WTC11 (cell line): Measurements from ENCODE around the gene WWOX. TPM values are rescaled to one million over a fixed set of nuclear protein-coding genes. Genes with fewer than 3 reads are reported as not detected.

ENCODE experiments used
- ATAC-seq: fragments of 200-7000 bp; cut with Tn5 transposase; 2 replicates; pipeline ENCODE4 v1.10.0; 2021; ENCODE audit warnings: mild to moderate bottlenecking, moderate library complexity
- CTCF ChIA-PET: fragments of 300-600 bp; sonication (Branson Sonifier 250); formaldehyde crosslinking; loops from one replicate; lab custom pipeline; 2021; ENCODE audit warnings: antibody characterized with exemption; lab: Charles Lee
- POLR2A ChIA-PET: fragments of 350-600 bp; sonication (Branson Sonifier 250); formaldehyde crosslinking; loops from one replicate; lab custom pipeline; 2021; ENCODE audit warnings: antibody characterized with exemption; lab: Charles Lee
- DNase-seq: peaks from one replicate; pipeline ENCODE4 v3.0.0; 2021; ENCODE audit warnings: low spot score
- H3K27ac Mint-ChIP-seq: 2 replicates; pipeline ENCODE4 v1.8.0; 2021; ENCODE audit warnings: mixed read lengths
- H3K27me3 Mint-ChIP-seq: 2 replicates; pipeline ENCODE4 v1.8.0; 2021; ENCODE audit warnings: low read depth, mild to moderate bottlenecking, moderate library complexity, mixed read lengths
- H3K36me3 Mint-ChIP-seq: 2 replicates; pipeline ENCODE4 v1.8.0; 2021; ENCODE audit warnings: mixed read lengths
- H3K4me1 Mint-ChIP-seq: 2 replicates; pipeline ENCODE4 v1.8.0; 2022; ENCODE audit warnings: mixed read lengths
- H3K4me3 Mint-ChIP-seq: 2 replicates; pipeline ENCODE4 v1.8.0; 2021; ENCODE audit warnings: mild to moderate bottlenecking, moderate library complexity, mixed read lengths
- H3K9me3 Mint-ChIP-seq: 2 replicates; pipeline ENCODE4 v1.8.0; 2021; ENCODE audit warnings: mixed read lengths
- CREB1 ChIP-seq: sonication (generic); formaldehyde crosslinking; IDR thresholded peaks from 2 replicates; pipeline ENCODE4 v1.8.0; 2023; ENCODE audit warnings: mild to moderate bottlenecking, missing genetic modification reagents
- GTF2I ChIP-seq: fragments of 250-450 bp; sonication (Bioruptor Pico); conservative IDR thresholded peaks from 2 replicates; pipeline ENCODE4 v1.4.0; 2021; ENCODE audit warnings: mild to moderate bottlenecking
- HMGA2 ChIP-seq: fragments of 250-450 bp; sonication (Bioruptor Pico); IDR thresholded peaks from 2 replicates; pipeline ENCODE4 v1.4.0; 2021; ENCODE audit warnings: mild to moderate bottlenecking, moderate library complexity
- NFE2L1 ChIP-seq: sonication (generic); formaldehyde crosslinking; IDR thresholded peaks from 2 replicates; pipeline ENCODE4 v1.8.1; 2023; ENCODE audit warnings: missing genetic modification reagents
- NFYB ChIP-seq: sonication (generic); formaldehyde crosslinking; conservative IDR thresholded peaks from 2 replicates; pipeline ENCODE4 v1.8.0; 2022; ENCODE audit warnings: low read depth, missing genetic modification reagents
- RELA ChIP-seq: sonication (generic); formaldehyde crosslinking; IDR thresholded peaks from 2 replicates; pipeline ENCODE4 v1.8.1; 2022; ENCODE audit warnings: missing genetic modification reagents, mild to moderate bottlenecking, borderline replicate concordance
- SMAD3 ChIP-seq: sonication (generic); formaldehyde crosslinking; IDR thresholded peaks from 2 replicates; pipeline ENCODE4 v1.8.0; 2022; ENCODE audit warnings: missing genetic modification reagents, mild to moderate bottlenecking, borderline replicate concordance
- TP53 ChIP-seq: sonication (generic); formaldehyde crosslinking; IDR thresholded peaks from 2 replicates; pipeline ENCODE4 v1.8.1; 2023; ENCODE audit warnings: mild to moderate bottlenecking, missing genetic modification reagents
- ZNF232 ChIP-seq: sonication (generic); formaldehyde crosslinking; IDR thresholded peaks from 2 replicates; pipeline ENCODE4 v1.8.0; 2022; ENCODE audit warnings: mild to moderate bottlenecking, missing genetic modification reagents
- total RNA-seq: library from RNA; stranded (reverse); gene quantifications from 3 replicates; pipeline ENCODE4 v1.2.3, GENCODE V29; 2021
- TF ChIP-seq, protein P1 (sequence below): sonication (generic); formaldehyde crosslinking; IDR thresholded peaks from 2 replicates; pipeline ENCODE4 v1.8.1; 2022; ENCODE audit warnings: low read depth, mild to moderate bottlenecking, moderate library complexity, missing genetic modification reagents, borderline replicate concordance
- TF ChIP-seq, protein P2 (sequence below): fragments of 250-450 bp; sonication (Bioruptor Pico); IDR thresholded peaks from 2 replicates; pipeline ENCODE4 v1.9.0; 2021; ENCODE audit warnings: mild to moderate bottlenecking
- TF ChIP-seq, protein P3 (sequence below): sonication (generic); formaldehyde crosslinking; IDR thresholded peaks from 2 replicates; pipeline ENCODE4 v1.8.1; 2022; ENCODE audit warnings: mild to moderate bottlenecking, moderate library complexity, missing genetic modification reagents
- TF ChIP-seq, protein P4 (sequence below): fragments of 250-450 bp; sonication (Bioruptor Pico); IDR thresholded peaks from 2 replicates; pipeline ENCODE4 v2.1.2; 2022; ENCODE audit warnings: mild to moderate bottlenecking, moderate library complexity
- TF ChIP-seq, protein P5 (sequence below): sonication (generic); formaldehyde crosslinking; IDR thresholded peaks from 2 replicates; pipeline ENCODE4 v1.8.0; 2023; ENCODE audit warnings: missing genetic modification reagents, mild to moderate bottlenecking, borderline replicate concordance
- TF ChIP-seq, protein P6 (sequence below): sonication (generic); formaldehyde crosslinking; conservative IDR thresholded peaks from 2 replicates; pipeline ENCODE4 v1.8.1; 2023; ENCODE audit warnings: mild to moderate bottlenecking, low read depth, missing genetic modification reagents, moderate library complexity
- TF ChIP-seq, protein P7 (sequence below): sonication (generic); formaldehyde crosslinking; IDR thresholded peaks from 2 replicates; pipeline ENCODE4 v1.8.1; 2023; ENCODE audit warnings: mild to moderate bottlenecking, missing genetic modification reagents

WWOX gene
- total RNA-seq, 1 experiment from 2014 or later, result 15.7 TPM

DNA sequence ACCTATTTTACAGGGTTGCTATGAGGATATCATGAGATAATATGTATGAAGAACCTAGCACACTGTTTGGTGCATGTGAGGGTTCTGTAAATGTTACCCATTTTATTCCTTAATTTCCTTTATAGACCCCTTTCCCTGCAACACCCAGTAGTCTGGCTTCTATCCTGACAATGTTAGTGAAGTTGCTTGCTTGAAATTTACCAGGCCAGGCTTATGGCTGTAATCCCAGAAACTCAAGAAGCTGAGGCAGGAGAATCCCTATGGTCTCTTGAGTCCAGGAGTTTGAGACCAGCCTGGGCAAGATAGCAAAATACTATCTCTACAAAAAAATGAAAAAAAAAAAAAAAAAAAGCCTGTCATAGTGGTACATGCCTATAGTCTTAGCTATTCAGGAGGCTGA, 779.1 kb downstream of the WWOX start:
- POLR2A ChIA-PET, result no interaction called here
- CTCF ChIA-PET, result interaction anchor here (0.9 kb wide), 1 partner anchor 172 kb away, joined by 5 read pairs; no protein-coding TSS in a partner anchor
- Mint-ChIP-seq H3K9me3 (no peaks in the 10 kb centered on the region), H3K4me3 (no peak overlapping the region), H3K27ac (no peak overlapping the region), H3K36me3 (no peaks in the 10 kb centered on the region), H3K4me1 (peaks cover 42% of the 10 kb centered on the region), H3K27me3 (no peaks in the 10 kb centered on the region)
- DNase-seq, result no peak
- TF ChIP-seq HMGA2, result no peak
- TF ChIP-seq CREB1 (CRISPR knock-in tag), result no peak
- TF ChIP-seq, protein P1, sequence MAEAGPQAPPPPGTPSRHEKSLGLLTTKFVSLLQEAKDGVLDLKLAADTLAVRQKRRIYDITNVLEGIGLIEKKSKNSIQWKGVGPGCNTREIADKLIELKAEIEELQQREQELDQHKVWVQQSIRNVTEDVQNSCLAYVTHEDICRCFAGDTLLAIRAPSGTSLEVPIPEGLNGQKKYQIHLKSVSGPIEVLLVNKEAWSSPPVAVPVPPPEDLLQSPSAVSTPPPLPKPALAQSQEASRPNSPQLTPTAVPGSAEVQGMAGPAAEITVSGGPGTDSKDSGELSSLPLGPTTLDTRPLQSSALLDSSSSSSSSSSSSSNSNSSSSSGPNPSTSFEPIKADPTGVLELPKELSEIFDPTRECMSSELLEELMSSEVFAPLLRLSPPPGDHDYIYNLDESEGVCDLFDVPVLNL (CRISPR knock-in tag), result no peak
- no peak for ATAC-seq

DNA sequence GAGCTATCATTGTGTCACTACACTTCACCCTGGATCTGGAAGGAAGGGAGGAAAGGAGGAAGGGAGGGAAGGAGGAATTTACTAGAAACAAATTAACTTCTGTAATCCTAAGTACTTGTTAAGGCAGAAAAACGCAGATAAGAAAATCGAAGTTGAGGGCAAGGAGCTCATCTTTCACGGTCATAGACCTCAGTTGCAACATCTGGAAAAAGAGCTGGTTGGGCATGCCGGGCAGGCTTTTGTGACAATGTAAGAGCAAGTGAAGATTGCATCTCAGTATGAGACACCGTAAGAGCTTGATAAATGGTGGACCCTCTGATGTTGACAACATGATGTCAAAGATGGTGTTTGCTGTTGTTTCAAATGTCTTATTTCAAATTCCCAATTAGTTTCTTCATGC, 779.6 kb downstream of the WWOX start:
- H3K4me3 Mint-ChIP-seq, result no peak overlapping the region
- no peaks in the 10 kb centered on the region for H3K36me3 Mint-ChIP-seq
- ATAC-seq (no peak), DNase-seq (no peak)
- ChIA-PET CTCF (no interaction called here), POLR2A (no interaction called here)
- no peak overlapping the region for H3K27ac Mint-ChIP-seq
- no peaks in the 10 kb centered on the region for H3K9me3 Mint-ChIP-seq
- H3K27me3 Mint-ChIP-seq, result no peaks in the 10 kb centered on the region
- peaks cover 42% of the 10 kb centered on the region for H3K4me1 Mint-ChIP-seq
- no peak for TF ChIP-seq CREB1 (CRISPR knock-in tag)
- TF ChIP-seq GTF2I, result no peak
- no peak for TF ChIP-seq TP53 (CRISPR knock-in tag)
- TF ChIP-seq, protein P2, sequence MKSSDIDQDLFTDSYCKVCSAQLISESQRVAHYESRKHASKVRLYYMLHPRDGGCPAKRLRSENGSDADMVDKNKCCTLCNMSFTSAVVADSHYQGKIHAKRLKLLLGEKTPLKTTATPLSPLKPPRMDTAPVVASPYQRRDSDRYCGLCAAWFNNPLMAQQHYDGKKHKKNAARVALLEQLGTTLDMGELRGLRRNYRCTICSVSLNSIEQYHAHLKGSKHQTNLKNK (CRISPR knock-in tag), result no peak
- no peak for TF ChIP-seq NFE2L1 (CRISPR knock-in tag)
- TF ChIP-seq, protein P3, sequence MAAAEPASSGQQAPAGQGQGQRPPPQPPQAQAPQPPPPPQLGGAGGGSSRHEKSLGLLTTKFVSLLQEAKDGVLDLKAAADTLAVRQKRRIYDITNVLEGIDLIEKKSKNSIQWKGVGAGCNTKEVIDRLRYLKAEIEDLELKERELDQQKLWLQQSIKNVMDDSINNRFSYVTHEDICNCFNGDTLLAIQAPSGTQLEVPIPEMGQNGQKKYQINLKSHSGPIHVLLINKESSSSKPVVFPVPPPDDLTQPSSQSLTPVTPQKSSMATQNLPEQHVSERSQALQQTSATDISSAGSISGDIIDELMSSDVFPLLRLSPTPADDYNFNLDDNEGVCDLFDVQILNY (CRISPR knock-in tag), result no peak
- TF ChIP-seq, protein P4, sequence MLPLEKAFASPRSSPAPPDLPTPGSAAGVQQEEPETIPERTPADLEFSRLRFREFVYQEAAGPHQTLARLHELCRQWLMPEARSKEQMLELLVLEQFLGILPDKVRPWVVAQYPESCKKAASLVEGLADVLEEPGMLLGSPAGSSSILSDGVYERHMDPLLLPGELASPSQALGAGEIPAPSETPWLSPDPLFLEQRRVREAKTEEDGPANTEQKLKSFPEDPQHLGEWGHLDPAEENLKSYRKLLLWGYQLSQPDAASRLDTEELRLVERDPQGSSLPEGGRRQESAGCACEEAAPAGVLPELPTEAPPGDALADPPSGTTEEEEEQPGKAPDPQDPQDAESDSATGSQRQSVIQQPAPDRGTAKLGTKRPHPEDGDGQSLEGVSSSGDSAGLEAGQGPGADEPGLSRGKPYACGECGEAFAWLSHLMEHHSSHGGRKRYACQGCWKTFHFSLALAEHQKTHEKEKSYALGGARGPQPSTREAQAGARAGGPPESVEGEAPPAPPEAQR, result no peak
- no peak for TF ChIP-seq RELA
- no peak for TF ChIP-seq NFYB (CRISPR knock-in tag)
- TF ChIP-seq, protein P5, sequence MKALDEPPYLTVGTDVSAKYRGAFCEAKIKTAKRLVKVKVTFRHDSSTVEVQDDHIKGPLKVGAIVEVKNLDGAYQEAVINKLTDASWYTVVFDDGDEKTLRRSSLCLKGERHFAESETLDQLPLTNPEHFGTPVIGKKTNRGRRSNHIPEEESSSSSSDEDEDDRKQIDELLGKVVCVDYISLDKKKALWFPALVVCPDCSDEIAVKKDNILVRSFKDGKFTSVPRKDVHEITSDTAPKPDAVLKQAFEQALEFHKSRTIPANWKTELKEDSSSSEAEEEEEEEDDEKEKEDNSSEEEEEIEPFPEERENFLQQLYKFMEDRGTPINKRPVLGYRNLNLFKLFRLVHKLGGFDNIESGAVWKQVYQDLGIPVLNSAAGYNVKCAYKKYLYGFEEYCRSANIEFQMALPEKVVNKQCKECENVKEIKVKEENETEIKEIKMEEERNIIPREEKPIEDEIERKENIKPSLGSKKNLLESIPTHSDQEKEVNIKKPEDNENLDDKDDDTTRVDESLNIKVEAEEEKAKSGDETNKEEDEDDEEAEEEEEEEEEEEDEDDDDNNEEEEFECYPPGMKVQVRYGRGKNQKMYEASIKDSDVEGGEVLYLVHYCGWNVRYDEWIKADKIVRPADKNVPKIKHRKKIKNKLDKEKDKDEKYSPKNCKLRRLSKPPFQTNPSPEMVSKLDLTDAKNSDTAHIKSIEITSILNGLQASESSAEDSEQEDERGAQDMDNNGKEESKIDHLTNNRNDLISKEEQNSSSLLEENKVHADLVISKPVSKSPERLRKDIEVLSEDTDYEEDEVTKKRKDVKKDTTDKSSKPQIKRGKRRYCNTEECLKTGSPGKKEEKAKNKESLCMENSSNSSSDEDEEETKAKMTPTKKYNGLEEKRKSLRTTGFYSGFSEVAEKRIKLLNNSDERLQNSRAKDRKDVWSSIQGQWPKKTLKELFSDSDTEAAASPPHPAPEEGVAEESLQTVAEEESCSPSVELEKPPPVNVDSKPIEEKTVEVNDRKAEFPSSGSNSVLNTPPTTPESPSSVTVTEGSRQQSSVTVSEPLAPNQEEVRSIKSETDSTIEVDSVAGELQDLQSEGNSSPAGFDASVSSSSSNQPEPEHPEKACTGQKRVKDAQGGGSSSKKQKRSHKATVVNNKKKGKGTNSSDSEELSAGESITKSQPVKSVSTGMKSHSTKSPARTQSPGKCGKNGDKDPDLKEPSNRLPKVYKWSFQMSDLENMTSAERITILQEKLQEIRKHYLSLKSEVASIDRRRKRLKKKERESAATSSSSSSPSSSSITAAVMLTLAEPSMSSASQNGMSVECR, result no peak
- no peak for TF ChIP-seq ZNF232 (CRISPR knock-in tag)
- TF ChIP-seq, protein P6, sequence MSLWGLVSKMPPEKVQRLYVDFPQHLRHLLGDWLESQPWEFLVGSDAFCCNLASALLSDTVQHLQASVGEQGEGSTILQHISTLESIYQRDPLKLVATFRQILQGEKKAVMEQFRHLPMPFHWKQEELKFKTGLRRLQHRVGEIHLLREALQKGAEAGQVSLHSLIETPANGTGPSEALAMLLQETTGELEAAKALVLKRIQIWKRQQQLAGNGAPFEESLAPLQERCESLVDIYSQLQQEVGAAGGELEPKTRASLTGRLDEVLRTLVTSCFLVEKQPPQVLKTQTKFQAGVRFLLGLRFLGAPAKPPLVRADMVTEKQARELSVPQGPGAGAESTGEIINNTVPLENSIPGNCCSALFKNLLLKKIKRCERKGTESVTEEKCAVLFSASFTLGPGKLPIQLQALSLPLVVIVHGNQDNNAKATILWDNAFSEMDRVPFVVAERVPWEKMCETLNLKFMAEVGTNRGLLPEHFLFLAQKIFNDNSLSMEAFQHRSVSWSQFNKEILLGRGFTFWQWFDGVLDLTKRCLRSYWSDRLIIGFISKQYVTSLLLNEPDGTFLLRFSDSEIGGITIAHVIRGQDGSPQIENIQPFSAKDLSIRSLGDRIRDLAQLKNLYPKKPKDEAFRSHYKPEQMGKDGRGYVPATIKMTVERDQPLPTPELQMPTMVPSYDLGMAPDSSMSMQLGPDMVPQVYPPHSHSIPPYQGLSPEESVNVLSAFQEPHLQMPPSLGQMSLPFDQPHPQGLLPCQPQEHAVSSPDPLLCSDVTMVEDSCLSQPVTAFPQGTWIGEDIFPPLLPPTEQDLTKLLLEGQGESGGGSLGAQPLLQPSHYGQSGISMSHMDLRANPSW (CRISPR knock-in tag), result no peak
- TF ChIP-seq, protein P7, sequence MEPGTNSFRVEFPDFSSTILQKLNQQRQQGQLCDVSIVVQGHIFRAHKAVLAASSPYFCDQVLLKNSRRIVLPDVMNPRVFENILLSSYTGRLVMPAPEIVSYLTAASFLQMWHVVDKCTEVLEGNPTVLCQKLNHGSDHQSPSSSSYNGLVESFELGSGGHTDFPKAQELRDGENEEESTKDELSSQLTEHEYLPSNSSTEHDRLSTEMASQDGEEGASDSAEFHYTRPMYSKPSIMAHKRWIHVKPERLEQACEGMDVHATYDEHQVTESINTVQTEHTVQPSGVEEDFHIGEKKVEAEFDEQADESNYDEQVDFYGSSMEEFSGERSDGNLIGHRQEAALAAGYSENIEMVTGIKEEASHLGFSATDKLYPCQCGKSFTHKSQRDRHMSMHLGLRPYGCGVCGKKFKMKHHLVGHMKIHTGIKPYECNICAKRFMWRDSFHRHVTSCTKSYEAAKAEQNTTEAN (CRISPR knock-in tag), result no peak
- TF ChIP-seq SMAD3, result no peak
